ENCODE results near the gene NID2.
A peak's percentile ranks its signal among the peaks of the same experiment; 100 is the strongest.

NID2 gene

GRCh38 chr14:52075371-52075770 is 6.5 kb upstream of the NID2 start:
- H3K9ac ChIP-seq (ENCODE audit: low read depth, low read length): no peak overlapping the region
- H3K9me3 ChIP-seq (ENCODE audit: control insufficient read depth, insufficient read depth, low read length): no peaks in the 10 kb centered on the region
- no peaks in the 10 kb centered on the region for H3K36me3 ChIP-seq (ENCODE audit: insufficient read depth, low read length)
- peaks cover 1% of the 10 kb centered on the region; the same call in 1 of the 2 replicates for H3K4me1 ChIP-seq (ENCODE audit: insufficient read depth, low read length)

- Histone ChIP-seq H3K9ac (ENCODE audit: low read depth, low read length) (no peak overlapping the region), H3K9me3 (ENCODE audit: control insufficient read depth, insufficient read depth, low read length) (no peaks in the 10 kb centered on the region), H3K4me1 (ENCODE audit: insufficient read depth, low read length) (no peaks in the 10 kb centered on the region), H3K36me3 (ENCODE audit: insufficient read depth, low read length) (no peaks in the 10 kb centered on the region)
These were observed 4.4 kb upstream of the NID2 start for GRCh38 chr14:52073251-52073650.

GRCh38 chr14:52072266-52072780 is 3.5 kb upstream of the NID2 start:
- Histone ChIP-seq H3K9ac (ENCODE audit: low read depth, low read length) (no peak overlapping the region), H3K36me3 (ENCODE audit: insufficient read depth, low read length) (no peaks in the 10 kb centered on the region), H3K4me1 (ENCODE audit: insufficient read depth, low read length) (no peaks in the 10 kb centered on the region), H3K9me3 (ENCODE audit: control insufficient read depth, insufficient read depth, low read length) (no peaks in the 10 kb centered on the region)

DNA sequence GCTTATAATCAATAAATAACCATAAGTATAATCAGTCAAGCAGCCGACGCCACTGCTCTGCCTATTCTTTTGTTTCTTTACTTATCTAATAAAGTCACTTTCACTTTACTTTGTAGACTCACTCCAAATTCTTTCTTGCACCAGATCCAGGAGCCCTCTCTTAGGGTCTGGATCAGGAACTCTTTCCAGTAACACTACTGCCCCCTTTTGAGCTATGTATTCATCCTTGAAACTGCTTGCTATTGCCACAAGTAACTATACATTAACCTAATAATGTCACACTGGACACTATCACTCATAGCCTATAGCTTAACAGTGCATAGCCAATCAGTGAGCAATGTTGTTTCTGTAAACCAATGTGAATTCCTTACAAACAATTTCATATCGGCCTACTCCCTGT is 2.8 kb upstream of the NID2 start:
- Histone ChIP-seq H3K4me1 (ENCODE audit: insufficient read depth, low read length) (no peaks in the 10 kb centered on the region), H3K9ac (ENCODE audit: low read depth, low read length) (no peak overlapping the region), H3K9me3 (ENCODE audit: control insufficient read depth, insufficient read depth, low read length) (no peaks in the 10 kb centered on the region), H3K36me3 (ENCODE audit: insufficient read depth, low read length) (no peaks in the 10 kb centered on the region)

DNA sequence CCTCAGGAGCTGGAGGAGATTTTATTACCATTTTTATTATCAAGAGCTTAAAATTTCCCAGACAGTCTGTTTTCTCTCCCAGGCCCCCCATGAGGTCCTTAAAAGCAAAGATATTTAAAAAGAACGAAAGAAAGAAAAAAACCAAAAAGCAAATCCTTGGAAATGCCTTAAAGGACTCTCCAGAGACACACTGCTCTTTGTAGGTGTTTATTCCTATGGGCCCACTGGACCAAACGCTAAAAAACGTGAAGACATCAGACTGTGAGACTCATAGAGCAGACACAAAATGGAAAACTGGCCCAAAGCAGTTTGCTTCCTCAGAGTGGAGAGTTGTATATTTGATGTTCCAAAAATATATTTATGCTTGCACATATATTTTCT is 1.2 kb upstream of the NID2 start:
- H3K9ac ChIP-seq (ENCODE audit: low read depth, low read length): peak overlapping the region; percentile 71; the same call in 1 of the 2 replicates

GRCh38 chr14:52069307-52070050 is 620 bp upstream of the NID2 start:
- H3K9ac ChIP-seq (ENCODE audit: low read depth, low read length): peak overlapping the region; percentile 71
- H3K9me3 ChIP-seq (ENCODE audit: control insufficient read depth, insufficient read depth, low read length): no peaks in the 10 kb centered on the region
- no peaks in the 10 kb centered on the region for H3K36me3 ChIP-seq (ENCODE audit: insufficient read depth, low read length)
- no peaks in the 10 kb centered on the region for H3K4me1 ChIP-seq (ENCODE audit: insufficient read depth, low read length)

More for the DNA sequence above, 1.2 kb upstream of the NID2 start:
- no peaks in the 10 kb centered on the region for H3K36me3 ChIP-seq (ENCODE audit: insufficient read depth, low read length)
- H3K9me3 ChIP-seq (ENCODE audit: control insufficient read depth, insufficient read depth, low read length): no peaks in the 10 kb centered on the region
- no peaks in the 10 kb centered on the region for H3K4me1 ChIP-seq (ENCODE audit: insufficient read depth, low read length)

DNA sequence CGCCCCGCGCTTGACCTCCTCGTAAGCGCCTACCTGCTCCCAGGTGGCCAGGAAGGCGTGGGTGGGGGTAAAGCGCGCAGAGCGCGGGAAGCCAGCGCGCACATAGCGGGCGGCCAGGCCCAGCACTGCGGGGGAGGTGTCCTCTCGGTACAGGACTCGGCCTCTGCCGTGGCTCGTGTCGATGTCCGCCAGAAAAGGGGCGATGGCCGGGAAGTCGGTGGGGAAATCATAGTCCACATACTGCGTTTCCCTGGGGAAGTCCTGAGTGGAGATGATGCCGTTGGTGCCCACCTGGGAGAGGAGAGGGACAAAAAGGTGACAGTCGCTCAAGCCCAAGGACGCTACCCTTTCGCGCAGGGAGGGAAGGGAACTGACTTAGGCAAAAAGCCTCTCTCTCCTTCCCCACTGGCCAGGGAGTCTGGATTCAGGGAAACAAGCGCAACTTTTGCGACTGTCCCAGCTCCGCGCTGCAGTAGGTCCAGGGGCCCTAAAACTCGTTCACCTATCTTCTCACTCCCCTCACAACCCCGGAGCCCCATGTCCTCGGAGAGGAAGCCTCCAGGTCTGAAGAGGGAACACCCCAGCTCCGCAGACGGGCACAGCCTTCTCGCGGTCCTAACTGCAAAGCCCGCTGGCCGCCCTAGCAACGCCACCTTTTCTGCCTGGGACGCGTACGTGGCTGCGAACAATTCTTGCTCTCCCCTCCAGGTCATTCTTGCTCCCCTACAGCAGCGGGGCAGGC is 815 bp downstream of the NID2 start:
- peak overlapping the region; percentile 71 for H3K9ac ChIP-seq (ENCODE audit: low read depth, low read length)
- H3K4me1 ChIP-seq (ENCODE audit: insufficient read depth, low read length): no peaks in the 10 kb centered on the region
- H3K9me3 ChIP-seq (ENCODE audit: control insufficient read depth, insufficient read depth, low read length): no peaks in the 10 kb centered on the region
- H3K36me3 ChIP-seq (ENCODE audit: insufficient read depth, low read length): no peaks in the 10 kb centered on the region

DNA sequence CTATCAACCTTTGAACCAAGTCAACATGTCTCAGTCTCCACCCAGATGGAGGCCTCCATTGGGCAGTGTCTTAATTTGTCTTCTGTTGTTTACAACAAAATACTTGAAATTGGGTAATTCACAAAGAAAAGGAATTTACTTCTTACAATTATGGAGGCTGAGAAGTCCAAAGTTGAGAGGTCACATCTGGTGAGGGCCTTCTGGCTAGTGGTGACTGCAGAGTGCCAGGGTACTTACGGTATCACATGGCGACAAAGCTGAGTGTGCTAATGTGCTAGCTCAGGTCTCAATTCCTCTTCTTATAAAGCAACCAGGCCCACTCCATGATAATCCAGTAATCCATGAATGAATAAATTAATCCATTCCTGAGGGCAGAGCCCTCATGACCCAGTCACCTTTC is 4.7 kb downstream of the NID2 start:
- Histone ChIP-seq H3K4me1 (ENCODE audit: insufficient read depth, low read length) (peaks cover 3% of the 10 kb centered on the region; the same call in 1 of the 2 replicates), H3K9ac (ENCODE audit: low read depth, low read length) (no peak overlapping the region), H3K36me3 (ENCODE audit: insufficient read depth, low read length) (no peaks in the 10 kb centered on the region), H3K9me3 (ENCODE audit: control insufficient read depth, insufficient read depth, low read length) (no peaks in the 10 kb centered on the region)

DNA sequence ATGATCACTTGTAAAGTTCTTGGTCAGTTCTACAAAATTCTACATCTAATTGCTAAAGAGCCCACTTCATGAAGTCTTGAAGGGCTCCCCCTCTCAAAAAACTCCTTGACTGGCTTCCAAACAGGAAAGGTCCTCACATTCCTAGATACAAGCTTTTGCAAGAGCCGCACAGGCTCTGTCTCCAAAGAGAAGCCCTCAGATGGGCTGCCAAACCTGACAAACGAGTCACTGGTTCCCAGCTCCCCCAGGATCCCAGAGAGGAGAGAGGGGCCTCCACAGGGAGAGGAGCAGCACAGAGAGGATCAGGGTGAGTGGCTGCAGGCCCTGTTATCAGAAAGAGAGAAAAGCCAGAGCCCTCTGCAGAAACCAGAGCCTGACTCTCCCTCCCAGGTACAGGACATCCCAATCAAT is 5.8 kb downstream of the NID2 start:
- Histone ChIP-seq H3K36me3 (ENCODE audit: insufficient read depth, low read length) (no peaks in the 10 kb centered on the region), H3K9ac (ENCODE audit: low read depth, low read length) (no peak overlapping the region), H3K4me1 (ENCODE audit: insufficient read depth, low read length) (peaks cover 3% of the 10 kb centered on the region; the same call in 1 of the 2 replicates), H3K9me3 (ENCODE audit: control insufficient read depth, insufficient read depth, low read length) (no peaks in the 10 kb centered on the region)

DNA sequence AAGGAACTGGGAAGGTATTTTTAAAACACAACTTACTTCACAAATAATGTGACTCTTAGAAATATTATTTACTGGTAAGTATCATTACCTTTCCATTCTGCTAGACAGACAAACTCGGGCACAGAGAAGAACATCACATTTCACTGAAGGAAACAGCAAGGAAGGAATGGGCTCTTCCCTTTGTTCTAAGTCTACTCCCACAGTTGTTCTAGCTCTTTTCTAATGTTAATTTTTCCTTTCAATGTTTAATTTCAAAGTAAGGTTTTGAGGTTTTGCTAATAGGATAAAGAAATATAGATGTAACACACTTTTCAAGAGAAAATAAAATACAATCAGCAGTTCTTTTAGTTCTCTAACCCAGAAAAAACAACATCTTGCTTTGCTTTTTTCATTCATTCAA is 7.0 kb downstream of the NID2 start:
- Histone ChIP-seq H3K36me3 (ENCODE audit: insufficient read depth, low read length) (no peaks in the 10 kb centered on the region), H3K9ac (ENCODE audit: low read depth, low read length) (no peak overlapping the region), H3K9me3 (ENCODE audit: control insufficient read depth, insufficient read depth, low read length) (no peaks in the 10 kb centered on the region), H3K4me1 (ENCODE audit: insufficient read depth, low read length) (peaks cover 3% of the 10 kb centered on the region; the same call in 1 of the 2 replicates)

- Histone ChIP-seq H3K9ac (ENCODE audit: low read depth, low read length) (no peak overlapping the region), H3K9me3 (ENCODE audit: control insufficient read depth, insufficient read depth, low read length) (no peaks in the 10 kb centered on the region), H3K4me1 (ENCODE audit: insufficient read depth, low read length) (peaks cover 3% of the 10 kb centered on the region; the same call in 1 of the 2 replicates), H3K36me3 (ENCODE audit: insufficient read depth, low read length) (no peaks in the 10 kb centered on the region)
These were observed 7.5 kb downstream of the NID2 start for GRCh38 chr14:52061390-52061789.

GRCh38 chr14:52060080-52060479 is 8.8 kb downstream of the NID2 start:
- Histone ChIP-seq H3K36me3 (ENCODE audit: insufficient read depth, low read length) (no peaks in the 10 kb centered on the region), H3K9ac (ENCODE audit: low read depth, low read length) (no peak overlapping the region), H3K4me1 (ENCODE audit: insufficient read depth, low read length) (peaks cover 3% of the 10 kb centered on the region; the same call in 1 of the 2 replicates), H3K9me3 (ENCODE audit: control insufficient read depth, insufficient read depth, low read length) (no peaks in the 10 kb centered on the region)

GRCh38 chr14:52059649-52060048 is 9.2 kb downstream of the NID2 start:
- Histone ChIP-seq H3K9ac (ENCODE audit: low read depth, low read length) (no peak overlapping the region), H3K4me1 (ENCODE audit: insufficient read depth, low read length) (peaks cover 3% of the 10 kb centered on the region; the same call in 1 of the 2 replicates), H3K36me3 (ENCODE audit: insufficient read depth, low read length) (no peaks in the 10 kb centered on the region), H3K9me3 (ENCODE audit: control insufficient read depth, insufficient read depth, low read length) (no peaks in the 10 kb centered on the region)

DNA sequence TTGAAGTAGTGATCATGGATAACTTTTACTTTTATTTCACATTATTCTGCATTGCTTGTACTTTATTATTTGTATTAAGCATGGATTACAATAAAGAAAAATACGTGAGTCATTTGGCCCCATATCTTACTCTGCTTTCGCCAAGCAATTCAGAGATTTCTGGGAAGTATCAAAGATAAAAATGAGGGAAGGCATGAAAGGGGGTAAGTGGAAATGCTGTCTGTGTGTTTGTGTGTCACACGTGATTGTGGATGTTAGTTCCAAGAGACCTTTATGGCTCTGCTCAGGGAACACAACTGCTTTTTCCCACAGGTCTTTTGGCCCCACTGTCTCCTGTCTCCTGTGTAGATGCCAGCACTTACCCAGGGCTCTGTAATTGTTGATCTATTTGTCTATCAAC is 10.5 kb downstream of the NID2 start:
- H3K9me3 ChIP-seq (ENCODE audit: control insufficient read depth, insufficient read depth, low read length): no peaks in the 10 kb centered on the region
- H3K4me1 ChIP-seq (ENCODE audit: insufficient read depth, low read length): peaks cover 3% of the 10 kb centered on the region; the same call in 1 of the 2 replicates
- H3K36me3 ChIP-seq (ENCODE audit: insufficient read depth, low read length): no peaks in the 10 kb centered on the region
- no peak overlapping the region for H3K9ac ChIP-seq (ENCODE audit: low read depth, low read length)

DNA sequence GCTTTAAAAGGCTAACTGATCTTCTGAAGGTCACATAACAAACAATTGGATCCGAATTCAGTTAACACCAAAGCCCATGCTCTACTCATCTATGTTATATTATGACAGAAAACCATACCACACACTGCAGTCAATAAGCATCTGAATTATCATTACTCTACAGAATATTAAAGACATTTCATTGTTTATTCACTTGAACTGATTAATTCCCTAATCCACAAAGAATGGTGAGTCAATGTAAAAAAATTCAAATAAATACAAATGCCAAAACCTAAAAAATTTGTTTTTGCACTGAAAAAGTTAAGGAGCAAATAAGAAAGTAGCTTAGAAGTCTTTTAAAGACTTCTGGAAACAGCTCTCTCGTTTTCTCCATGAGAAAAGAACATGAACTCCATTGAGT is 13.7 kb downstream of the NID2 start:
- H3K9ac ChIP-seq (ENCODE audit: low read depth, low read length): no peak overlapping the region
- H3K36me3 ChIP-seq (ENCODE audit: insufficient read depth, low read length): no peaks in the 10 kb centered on the region
- H3K9me3 ChIP-seq (ENCODE audit: control insufficient read depth, insufficient read depth, low read length): no peaks in the 10 kb centered on the region
- H3K4me1 ChIP-seq (ENCODE audit: insufficient read depth, low read length): no peaks in the 10 kb centered on the region
